SK-N-SH (cell line): ENCODE results near the gene BAIAP2. TPM values are rescaled to one million over a fixed set of nuclear protein-coding genes. Genes with fewer than 3 reads are reported as not detected.

Experiments
- CHD2 ChIP-seq: fragments of 150-350 bp; IDR thresholded peaks from 2 replicates; pipeline ENCODE4 v1.6.1; 2018; ENCODE audit warnings: low read length; ENCODE audit not compliant: partially characterized antibody
- ELF1 ChIP-seq: IDR thresholded peaks from 2 replicates; pipeline ENCODE4 v1.4.0; 2012
- FOSL2 ChIP-seq: IDR thresholded peaks from 2 replicates; pipeline ENCODE4 v1.4.0; 2012; ENCODE audit warnings: low read depth, mild to moderate bottlenecking, moderate library complexity, borderline replicate concordance
- FOXJ3 ChIP-seq: sonication (generic); formaldehyde crosslinking; IDR thresholded peaks from 2 replicates; pipeline ENCODE4 v1.5.1; 2020; ENCODE audit warnings: mild to moderate bottlenecking, missing genetic modification reagents
- FOXM1 ChIP-seq: IDR thresholded peaks from 2 replicates; pipeline ENCODE4 v1.4.0; 2012; ENCODE audit warnings: low read depth, mild to moderate bottlenecking
- GABPA ChIP-seq: IDR thresholded peaks from 2 replicates; pipeline ENCODE4 v1.4.0; 2012; ENCODE audit warnings: low read depth, mild to moderate bottlenecking
- GATA2 ChIP-seq: sonication (generic); formaldehyde crosslinking; IDR thresholded peaks from 2 replicates; pipeline ENCODE4 v1.5.0; 2020; ENCODE audit warnings: mild to moderate bottlenecking, missing genetic modification reagents
- JUND ChIP-seq: IDR thresholded peaks from 2 replicates; pipeline ENCODE4 v1.4.0; 2012
- MEF2A ChIP-seq: IDR thresholded peaks from 2 replicates; pipeline ENCODE4 v1.4.0; 2012; ENCODE audit warnings: low read depth, borderline replicate concordance
- POLR2AphosphoS5 ChIP-seq: IDR thresholded peaks from 2 replicates; pipeline ENCODE4 v1.6.1; 2012; ENCODE audit warnings: low read depth, low read length
- RAD21 ChIP-seq: IDR thresholded peaks from 2 replicates; pipeline ENCODE4 v1.6.1; 2012; ENCODE audit warnings: mild to moderate bottlenecking, low read length
- RXRA ChIP-seq: IDR thresholded peaks from 2 replicates; pipeline ENCODE4 v1.4.0; 2012; ENCODE audit warnings: low read depth, mild to moderate bottlenecking, borderline replicate concordance
- SIN3A ChIP-seq: IDR thresholded peaks from 2 replicates; pipeline ENCODE4 v1.6.1; 2012; ENCODE audit warnings: low read depth, mild to moderate bottlenecking, low read length, moderate library complexity, borderline replicate concordance
- SMC3 ChIP-seq: IDR thresholded peaks from 2 replicates; pipeline ENCODE4 v1.6.1; 2012; ENCODE audit warnings: low read depth, low read length, improper control_type of control experiment
- TCF12 ChIP-seq: IDR thresholded peaks from 2 replicates; pipeline ENCODE4 v1.4.0; 2012
- TEAD4 ChIP-seq: IDR thresholded peaks from 2 replicates; pipeline ENCODE4 v1.4.0; 2012; ENCODE audit warnings: mild to moderate bottlenecking, borderline replicate concordance; ENCODE audit not compliant: insufficient read depth
- YY1 ChIP-seq: IDR thresholded peaks from 2 replicates; pipeline ENCODE4 v1.4.0; 2012; ENCODE audit warnings: low read depth, mild to moderate bottlenecking
- polyA plus RNA-seq, 3 experiments: library from polyadenylated mRNA; depleted of rRNA; stranded (reverse); fragments of >200 nt; gene quantifications; 2 replicates each; pipeline ENCODE4 v1.2.3, GENCODE V29; 2012
- TF ChIP-seq, protein P1 (sequence below): fragments of 150-350 bp; IDR thresholded peaks from 2 replicates; pipeline ENCODE4 v1.6.1; 2016; ENCODE audit warnings: mild to moderate bottlenecking, low read depth, low read length
- TF ChIP-seq, protein P2 (sequence below): IDR thresholded peaks from 2 replicates; pipeline ENCODE4 v1.4.0; 2012; ENCODE audit warnings: low read depth, borderline replicate concordance
- TF ChIP-seq, protein P3 (sequence below): fragments of 200-600 bp; sonication (generic); IDR thresholded peaks from 2 replicates; pipeline ENCODE4 v1.6.1; 2017; ENCODE audit warnings: antibody characterized with exemption, mild to moderate bottlenecking, moderate library complexity
- TF ChIP-seq, protein P4 (sequence below): IDR thresholded peaks from 2 replicates; pipeline ENCODE4 v1.4.0; 2012; ENCODE audit warnings: low read depth
- TF ChIP-seq, protein P5 (sequence below): IDR thresholded peaks from 2 replicates; pipeline ENCODE4 v1.6.1; 2012; ENCODE audit warnings: mild to moderate bottlenecking, low read depth, low read length, moderate library complexity
- TF ChIP-seq, protein P6 (sequence below): IDR thresholded peaks from 2 replicates; pipeline ENCODE4; 2012

The BAIAP2 gene
- polyA plus RNA-seq, 1 of the 3 experiments (the other 2 are of a cell fraction), result 19.8 TPM

DNA sequence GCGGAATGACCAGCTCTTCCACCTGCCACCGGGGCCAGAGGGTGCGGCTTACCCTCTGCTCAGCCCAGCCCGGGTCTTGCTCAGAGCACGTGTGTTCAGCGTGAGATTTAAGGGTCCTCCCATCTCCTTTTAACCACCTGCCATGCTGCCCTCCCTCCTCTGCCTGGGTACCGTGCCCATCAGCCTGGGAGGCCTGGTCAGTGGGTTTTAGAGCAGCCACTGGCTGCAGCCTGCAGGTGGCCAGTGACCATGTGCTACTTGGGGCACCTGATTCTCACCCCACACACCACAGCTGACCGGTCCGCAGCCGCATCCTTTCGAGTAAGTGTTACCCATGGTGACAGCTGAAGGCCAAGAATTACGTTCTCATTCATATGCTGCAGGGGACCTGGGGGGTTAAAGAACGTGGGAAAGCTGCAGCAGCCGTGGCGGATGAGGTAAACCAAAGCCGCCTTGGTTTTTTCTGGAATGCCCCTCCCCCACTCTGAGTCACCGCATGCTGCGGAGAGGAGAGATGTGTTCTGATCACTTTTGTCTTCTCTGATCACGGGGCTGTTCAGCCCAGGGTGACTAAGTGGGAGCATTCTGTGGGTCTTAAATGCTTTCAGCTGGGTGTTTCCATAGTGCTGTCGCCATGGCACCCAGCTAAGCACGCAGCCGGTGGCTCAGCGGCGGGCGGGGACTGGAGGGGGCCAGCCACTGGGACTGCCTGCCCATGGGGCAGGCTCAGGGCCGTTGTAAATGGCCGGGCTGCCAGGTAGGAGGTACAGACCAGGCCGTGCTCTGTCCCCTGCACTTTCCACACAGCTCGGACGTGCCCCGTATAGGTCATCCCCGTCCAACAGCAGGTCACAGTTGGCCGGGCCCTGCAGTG is 59.8 kb downstream of the BAIAP2 start (continued):
- TF ChIP-seq RAD21 (no peak), FOSL2 (peak; percentile 99), JUND (no peak; the same call in 1 of the 2 replicates), POLR2AphosphoS5 (peak; percentile 51; the same call in 1 of the 2 replicates), SIN3A (peak; percentile 92; the same call in 1 of the 2 replicates), ELF1 (no peak), TEAD4 (0 out of 2 replicates have a peak, but pooled peaks have one; percentile 66), GATA2 (CRISPR knock-in tag) (no peak), RXRA (no peak; the same call in 1 of the 2 replicates), FOXJ3 (CRISPR knock-in tag) (no peak), FOXM1 (no peak), CHD2 (peak; percentile 46), MEF2A (no peak), GABPA (no peak), TCF12 (peak; percentile 93), SMC3 (no peak), YY1 (no peak)
- TF ChIP-seq, protein P1, sequence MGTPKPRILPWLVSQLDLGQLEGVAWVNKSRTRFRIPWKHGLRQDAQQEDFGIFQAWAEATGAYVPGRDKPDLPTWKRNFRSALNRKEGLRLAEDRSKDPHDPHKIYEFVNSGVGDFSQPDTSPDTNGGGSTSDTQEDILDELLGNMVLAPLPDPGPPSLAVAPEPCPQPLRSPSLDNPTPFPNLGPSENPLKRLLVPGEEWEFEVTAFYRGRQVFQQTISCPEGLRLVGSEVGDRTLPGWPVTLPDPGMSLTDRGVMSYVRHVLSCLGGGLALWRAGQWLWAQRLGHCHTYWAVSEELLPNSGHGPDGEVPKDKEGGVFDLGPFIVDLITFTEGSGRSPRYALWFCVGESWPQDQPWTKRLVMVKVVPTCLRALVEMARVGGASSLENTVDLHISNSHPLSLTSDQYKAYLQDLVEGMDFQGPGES, result no peak
- TF ChIP-seq, protein P2, sequence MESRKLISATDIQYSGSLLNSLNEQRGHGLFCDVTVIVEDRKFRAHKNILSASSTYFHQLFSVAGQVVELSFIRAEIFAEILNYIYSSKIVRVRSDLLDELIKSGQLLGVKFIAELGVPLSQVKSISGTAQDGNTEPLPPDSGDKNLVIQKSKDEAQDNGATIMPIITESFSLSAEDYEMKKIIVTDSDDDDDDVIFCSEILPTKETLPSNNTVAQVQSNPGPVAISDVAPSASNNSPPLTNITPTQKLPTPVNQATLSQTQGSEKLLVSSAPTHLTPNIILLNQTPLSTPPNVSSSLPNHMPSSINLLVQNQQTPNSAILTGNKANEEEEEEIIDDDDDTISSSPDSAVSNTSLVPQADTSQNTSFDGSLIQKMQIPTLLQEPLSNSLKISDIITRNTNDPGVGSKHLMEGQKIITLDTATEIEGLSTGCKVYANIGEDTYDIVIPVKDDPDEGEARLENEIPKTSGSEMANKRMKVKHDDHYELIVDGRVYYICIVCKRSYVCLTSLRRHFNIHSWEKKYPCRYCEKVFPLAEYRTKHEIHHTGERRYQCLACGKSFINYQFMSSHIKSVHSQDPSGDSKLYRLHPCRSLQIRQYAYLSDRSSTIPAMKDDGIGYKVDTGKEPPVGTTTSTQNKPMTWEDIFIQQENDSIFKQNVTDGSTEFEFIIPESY, result no peak
- TF ChIP-seq, protein P3, sequence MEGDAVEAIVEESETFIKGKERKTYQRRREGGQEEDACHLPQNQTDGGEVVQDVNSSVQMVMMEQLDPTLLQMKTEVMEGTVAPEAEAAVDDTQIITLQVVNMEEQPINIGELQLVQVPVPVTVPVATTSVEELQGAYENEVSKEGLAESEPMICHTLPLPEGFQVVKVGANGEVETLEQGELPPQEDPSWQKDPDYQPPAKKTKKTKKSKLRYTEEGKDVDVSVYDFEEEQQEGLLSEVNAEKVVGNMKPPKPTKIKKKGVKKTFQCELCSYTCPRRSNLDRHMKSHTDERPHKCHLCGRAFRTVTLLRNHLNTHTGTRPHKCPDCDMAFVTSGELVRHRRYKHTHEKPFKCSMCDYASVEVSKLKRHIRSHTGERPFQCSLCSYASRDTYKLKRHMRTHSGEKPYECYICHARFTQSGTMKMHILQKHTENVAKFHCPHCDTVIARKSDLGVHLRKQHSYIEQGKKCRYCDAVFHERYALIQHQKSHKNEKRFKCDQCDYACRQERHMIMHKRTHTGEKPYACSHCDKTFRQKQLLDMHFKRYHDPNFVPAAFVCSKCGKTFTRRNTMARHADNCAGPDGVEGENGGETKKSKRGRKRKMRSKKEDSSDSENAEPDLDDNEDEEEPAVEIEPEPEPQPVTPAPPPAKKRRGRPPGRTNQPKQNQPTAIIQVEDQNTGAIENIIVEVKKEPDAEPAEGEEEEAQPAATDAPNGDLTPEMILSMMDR, result peak; percentile 23; the same call in 1 of the 2 replicates
- TF ChIP-seq, protein P4, sequence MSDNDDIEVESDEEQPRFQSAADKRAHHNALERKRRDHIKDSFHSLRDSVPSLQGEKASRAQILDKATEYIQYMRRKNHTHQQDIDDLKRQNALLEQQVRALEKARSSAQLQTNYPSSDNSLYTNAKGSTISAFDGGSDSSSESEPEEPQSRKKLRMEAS, result peak; percentile 94
- TF ChIP-seq, protein P5, sequence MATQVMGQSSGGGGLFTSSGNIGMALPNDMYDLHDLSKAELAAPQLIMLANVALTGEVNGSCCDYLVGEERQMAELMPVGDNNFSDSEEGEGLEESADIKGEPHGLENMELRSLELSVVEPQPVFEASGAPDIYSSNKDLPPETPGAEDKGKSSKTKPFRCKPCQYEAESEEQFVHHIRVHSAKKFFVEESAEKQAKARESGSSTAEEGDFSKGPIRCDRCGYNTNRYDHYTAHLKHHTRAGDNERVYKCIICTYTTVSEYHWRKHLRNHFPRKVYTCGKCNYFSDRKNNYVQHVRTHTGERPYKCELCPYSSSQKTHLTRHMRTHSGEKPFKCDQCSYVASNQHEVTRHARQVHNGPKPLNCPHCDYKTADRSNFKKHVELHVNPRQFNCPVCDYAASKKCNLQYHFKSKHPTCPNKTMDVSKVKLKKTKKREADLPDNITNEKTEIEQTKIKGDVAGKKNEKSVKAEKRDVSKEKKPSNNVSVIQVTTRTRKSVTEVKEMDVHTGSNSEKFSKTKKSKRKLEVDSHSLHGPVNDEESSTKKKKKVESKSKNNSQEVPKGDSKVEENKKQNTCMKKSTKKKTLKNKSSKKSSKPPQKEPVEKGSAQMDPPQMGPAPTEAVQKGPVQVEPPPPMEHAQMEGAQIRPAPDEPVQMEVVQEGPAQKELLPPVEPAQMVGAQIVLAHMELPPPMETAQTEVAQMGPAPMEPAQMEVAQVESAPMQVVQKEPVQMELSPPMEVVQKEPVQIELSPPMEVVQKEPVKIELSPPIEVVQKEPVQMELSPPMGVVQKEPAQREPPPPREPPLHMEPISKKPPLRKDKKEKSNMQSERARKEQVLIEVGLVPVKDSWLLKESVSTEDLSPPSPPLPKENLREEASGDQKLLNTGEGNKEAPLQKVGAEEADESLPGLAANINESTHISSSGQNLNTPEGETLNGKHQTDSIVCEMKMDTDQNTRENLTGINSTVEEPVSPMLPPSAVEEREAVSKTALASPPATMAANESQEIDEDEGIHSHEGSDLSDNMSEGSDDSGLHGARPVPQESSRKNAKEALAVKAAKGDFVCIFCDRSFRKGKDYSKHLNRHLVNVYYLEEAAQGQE, result peak; percentile 73
- TF ChIP-seq, protein P6, sequence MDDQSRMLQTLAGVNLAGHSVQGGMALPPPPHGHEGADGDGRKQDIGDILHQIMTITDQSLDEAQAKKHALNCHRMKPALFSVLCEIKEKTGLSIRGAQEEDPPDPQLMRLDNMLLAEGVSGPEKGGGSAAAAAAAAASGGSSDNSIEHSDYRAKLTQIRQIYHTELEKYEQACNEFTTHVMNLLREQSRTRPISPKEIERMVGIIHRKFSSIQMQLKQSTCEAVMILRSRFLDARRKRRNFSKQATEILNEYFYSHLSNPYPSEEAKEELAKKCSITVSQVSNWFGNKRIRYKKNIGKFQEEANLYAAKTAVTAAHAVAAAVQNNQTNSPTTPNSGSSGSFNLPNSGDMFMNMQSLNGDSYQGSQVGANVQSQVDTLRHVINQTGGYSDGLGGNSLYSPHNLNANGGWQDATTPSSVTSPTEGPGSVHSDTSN, result peak; percentile 74
